OCI-LY7 (cell line): ENCODE data around the gene ADGRF4.

Experiments
- CTCF ChIP-seq: fragments of 200-600 bp; sonication (generic); conservative IDR thresholded peaks from 2 replicates; pipeline ENCODE4 v1.5.1; 2014; ENCODE audit warnings: mild to moderate bottlenecking, antibody characterized with exemption, low read length, moderate library complexity, mixed read lengths
- EZH2phosphoT487 ChIP-seq: fragments of 200-600 bp; sonication (generic); IDR thresholded peaks from 2 replicates; pipeline ENCODE4 v1.6.1; 2018; ENCODE audit warnings: low read depth, borderline replicate concordance, mild to moderate bottlenecking, mixed run types, antibody characterized with exemption, low read length, moderate library complexity, mixed read lengths

- TF ChIP-seq CTCF (no peak), EZH2phosphoT487 (no peak)
These were observed 18.3 kb upstream of the ADGRF4 start for GRCh38 chr6:47680051-47680450.
